ENCODE measurements around the gene PRIM2. TPM values are rescaled to one million over a fixed set of nuclear protein-coding genes. Genes with fewer than 3 reads are reported as not detected.
"Not testable (repeated sequence)": the region's sequence is repeated elsewhere in the genome, so short reads cannot be mapped to it uniquely, and the experiment has no call there.

PRIM2 gene
- total RNA-seq, 4 donors from 2014 or later = 11.0 to 16.2 (median 13.3) TPM

DNA sequence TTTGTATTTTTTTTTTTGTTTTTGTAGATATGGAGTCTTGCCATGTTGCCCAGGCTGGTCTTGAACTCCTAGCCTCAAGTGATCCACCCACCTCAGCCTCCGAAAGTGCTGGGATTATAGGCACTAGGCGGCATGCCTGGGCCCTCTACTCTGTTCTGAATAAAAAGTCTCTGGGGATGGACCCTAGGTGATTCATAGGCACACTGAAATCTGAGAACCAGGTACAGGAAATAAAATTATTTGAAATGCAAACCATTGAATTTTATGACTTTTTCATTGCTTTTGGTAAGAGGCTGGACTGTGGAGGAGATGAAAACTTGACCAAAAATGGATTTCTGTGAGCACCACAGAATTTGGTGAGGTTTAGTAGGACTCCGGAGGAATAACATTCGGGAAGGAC lies 117.5 kb downstream of the PRIM2 start:
- Histone ChIP-seq H3K9me3 (no peaks in the 10 kb centered on the region), H3K27ac (no peak overlapping the region), H3K36me3 (no peaks in the 10 kb centered on the region), H3K27me3 (no peaks in the 10 kb centered on the region), H3K4me1 (no peaks in the 10 kb centered on the region), H3K4me3 (replicated peaks in 1 of 3) (no peak overlapping the region)
- DNase-seq = no peak
- 95% methylated on average over 4 of the region's 4 CpGs for WGBS, 2 donors
- TF ChIP-seq, protein P1, sequence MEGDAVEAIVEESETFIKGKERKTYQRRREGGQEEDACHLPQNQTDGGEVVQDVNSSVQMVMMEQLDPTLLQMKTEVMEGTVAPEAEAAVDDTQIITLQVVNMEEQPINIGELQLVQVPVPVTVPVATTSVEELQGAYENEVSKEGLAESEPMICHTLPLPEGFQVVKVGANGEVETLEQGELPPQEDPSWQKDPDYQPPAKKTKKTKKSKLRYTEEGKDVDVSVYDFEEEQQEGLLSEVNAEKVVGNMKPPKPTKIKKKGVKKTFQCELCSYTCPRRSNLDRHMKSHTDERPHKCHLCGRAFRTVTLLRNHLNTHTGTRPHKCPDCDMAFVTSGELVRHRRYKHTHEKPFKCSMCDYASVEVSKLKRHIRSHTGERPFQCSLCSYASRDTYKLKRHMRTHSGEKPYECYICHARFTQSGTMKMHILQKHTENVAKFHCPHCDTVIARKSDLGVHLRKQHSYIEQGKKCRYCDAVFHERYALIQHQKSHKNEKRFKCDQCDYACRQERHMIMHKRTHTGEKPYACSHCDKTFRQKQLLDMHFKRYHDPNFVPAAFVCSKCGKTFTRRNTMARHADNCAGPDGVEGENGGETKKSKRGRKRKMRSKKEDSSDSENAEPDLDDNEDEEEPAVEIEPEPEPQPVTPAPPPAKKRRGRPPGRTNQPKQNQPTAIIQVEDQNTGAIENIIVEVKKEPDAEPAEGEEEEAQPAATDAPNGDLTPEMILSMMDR (IDR thresholded peaks at IDR 0.05) = no peak
- TF ChIP-seq POLR2A (IDR thresholded peaks at IDR 0.05) = no peak
- intact Hi-C loops (cut with DNase I) = no loop called here

DNA sequence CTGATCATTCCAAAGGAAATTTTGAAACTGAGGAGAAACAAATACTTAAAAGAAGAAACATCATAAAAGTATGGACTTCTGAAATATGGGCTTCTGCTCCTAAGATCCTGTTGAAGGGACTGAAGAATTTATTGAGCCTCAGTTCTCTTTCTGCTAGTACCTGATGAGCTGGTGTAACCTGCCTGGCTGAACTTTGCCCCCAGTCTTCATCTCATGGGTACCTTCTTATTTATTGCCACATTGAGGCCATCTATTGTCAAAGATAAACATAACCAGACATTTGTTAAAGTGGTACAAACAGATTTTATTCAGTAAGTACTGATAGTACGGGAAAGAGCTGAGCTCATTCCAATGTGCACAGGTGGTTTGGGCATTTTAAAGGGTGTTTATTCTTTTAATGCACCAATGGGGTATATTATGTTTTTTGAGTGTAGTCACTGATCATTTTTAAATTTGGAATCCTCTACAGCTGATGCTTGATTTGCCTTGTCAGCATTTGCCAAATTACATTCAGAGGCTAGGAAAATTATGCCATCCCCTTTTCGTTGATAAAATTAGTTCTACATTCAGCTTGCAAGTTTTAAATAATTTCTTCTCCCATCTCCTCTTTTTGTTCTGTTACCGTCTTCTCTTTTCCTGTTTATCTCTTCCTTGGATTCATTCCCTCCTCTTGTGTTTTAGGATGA lies 118.2 kb downstream of the PRIM2 start:
- DNase-seq = no peak

DNA sequence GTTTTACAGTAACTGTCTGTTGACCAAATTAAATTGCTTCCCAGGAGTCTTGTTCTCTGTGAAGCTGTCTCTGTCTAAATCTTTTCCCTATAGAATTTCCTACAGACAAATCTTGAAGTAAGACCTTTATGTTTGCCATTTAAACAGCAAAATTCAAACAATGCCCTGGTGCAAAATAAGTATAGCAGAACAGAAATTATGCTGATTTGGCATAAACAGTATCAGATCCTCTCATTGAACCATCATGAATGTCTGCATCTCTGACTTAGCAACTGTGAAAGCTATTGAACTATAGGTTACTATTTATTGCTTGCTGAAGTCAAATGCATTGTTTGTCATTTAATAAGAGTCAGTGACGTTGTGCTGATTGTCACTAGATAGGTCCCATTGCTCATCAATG lies 123.3 kb downstream of the PRIM2 start:
- H3K4me1 ChIP-seq; H3K9me3 ChIP-seq; DNase-seq; H3K27ac ChIP-seq; H3K27me3 ChIP-seq; H3K36me3 ChIP-seq; intact Hi-C loops (cut with DNase I); H3K4me3 ChIP-seq (replicated peaks in 1 of 3): not testable (repeated sequence)
- 92 to 94% methylated on average over 1 of the region's 1 CpG for WGBS, 2 donors

More for the DNA sequence above, 118.2 kb downstream of the PRIM2 start:
- Histone ChIP-seq H3K4me3 (replicated peaks in 1 of 3) (no peak overlapping the region), H3K9me3 (no peaks in the 10 kb centered on the region), H3K27ac (no peak overlapping the region), H3K36me3 (no peaks in the 10 kb centered on the region), H3K4me1 (no peaks in the 10 kb centered on the region), H3K27me3 (no peaks in the 10 kb centered on the region)
- TF ChIP-seq, protein P1 (IDR thresholded peaks at IDR 0.05) = no peak
- no peak for TF ChIP-seq POLR2A (IDR thresholded peaks at IDR 0.05)
- whole genome bisulfite sequencing, 2 donors = 82 to 90% methylated on average over 3 of the region's 3 CpGs
- intact Hi-C loops (cut with DNase I) = no loop called here

DNA sequence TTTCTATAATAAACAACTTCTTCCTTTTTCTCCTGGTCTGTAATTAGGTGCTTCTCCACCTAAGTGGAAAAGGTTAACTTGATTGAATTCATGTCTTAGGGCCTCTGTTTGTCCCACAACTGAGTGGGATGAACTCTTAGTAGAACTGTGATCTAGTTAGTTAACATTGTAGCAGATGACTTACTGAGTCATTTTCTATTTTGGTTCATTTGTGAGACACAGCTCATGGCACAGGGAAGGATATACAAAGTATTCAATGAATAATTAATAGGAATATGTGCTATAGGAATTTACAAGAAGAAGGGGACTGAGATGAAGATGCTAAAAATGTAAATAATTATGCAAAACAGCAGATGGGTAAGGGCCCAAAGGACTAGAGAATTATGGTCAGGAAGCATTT lies 124.7 kb downstream of the PRIM2 start:
- H3K36me3 ChIP-seq; H3K27me3 ChIP-seq; DNase-seq; H3K4me3 ChIP-seq (replicated peaks in 1 of 3); intact Hi-C loops (cut with DNase I); H3K4me1 ChIP-seq; H3K9me3 ChIP-seq; H3K27ac ChIP-seq: not testable (repeated sequence)

DNA sequence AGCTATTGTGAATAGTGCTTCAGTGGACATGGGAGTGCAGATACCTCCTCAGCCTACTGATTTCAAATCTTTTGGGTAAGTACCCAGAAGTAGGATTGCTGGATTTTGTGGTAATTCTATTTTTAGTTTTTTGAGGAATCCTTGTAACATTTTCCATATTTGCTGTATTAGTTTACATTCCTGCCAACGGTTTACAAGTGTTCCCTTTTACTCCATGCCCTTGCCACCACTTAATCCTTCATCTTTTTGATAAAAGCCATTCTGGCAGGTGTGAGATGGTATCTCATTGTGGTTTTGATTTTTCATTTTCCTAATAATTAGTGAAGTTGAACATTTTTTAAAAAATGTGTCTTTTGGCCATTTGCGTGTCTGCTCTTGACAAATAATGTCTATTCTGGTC lies 125.8 kb downstream of the PRIM2 start:
- intact Hi-C loops (cut with DNase I); H3K27ac ChIP-seq; H3K36me3 ChIP-seq; H3K9me3 ChIP-seq; H3K4me3 ChIP-seq (replicated peaks in 1 of 3); H3K27me3 ChIP-seq; H3K4me1 ChIP-seq; DNase-seq: not testable (repeated sequence)
- WGBS, 2 donors = 94 to 95% methylated on average over 2 of the region's 2 CpGs

DNA sequence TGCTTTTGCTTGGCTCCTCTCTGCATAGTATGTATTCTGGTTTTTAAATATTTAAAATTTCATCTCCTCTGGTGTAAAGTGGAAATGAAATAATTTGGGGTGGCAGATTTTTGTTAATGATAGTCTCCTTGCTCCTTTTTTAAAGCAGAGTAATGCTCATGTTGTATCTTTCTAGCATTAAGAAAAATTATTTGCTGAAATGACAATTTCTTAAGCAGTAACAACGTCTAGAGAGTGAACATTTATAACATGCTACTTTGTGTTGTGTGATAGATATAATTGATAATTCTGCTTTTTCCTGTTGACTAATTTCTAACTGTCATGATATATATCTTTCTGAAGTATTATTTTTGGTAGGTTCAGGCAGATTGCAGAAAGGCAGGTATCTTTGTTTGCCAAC lies 127.4 kb downstream of the PRIM2 start:
- H3K4me3 ChIP-seq (replicated peaks in 1 of 3); H3K27ac ChIP-seq; H3K27me3 ChIP-seq; H3K4me1 ChIP-seq; H3K36me3 ChIP-seq; H3K9me3 ChIP-seq; intact Hi-C loops (cut with DNase I); DNase-seq: not testable (repeated sequence)
- WGBS, 2 donors = 88 to 89% methylated on average over 1 of the region's 1 CpG

DNA sequence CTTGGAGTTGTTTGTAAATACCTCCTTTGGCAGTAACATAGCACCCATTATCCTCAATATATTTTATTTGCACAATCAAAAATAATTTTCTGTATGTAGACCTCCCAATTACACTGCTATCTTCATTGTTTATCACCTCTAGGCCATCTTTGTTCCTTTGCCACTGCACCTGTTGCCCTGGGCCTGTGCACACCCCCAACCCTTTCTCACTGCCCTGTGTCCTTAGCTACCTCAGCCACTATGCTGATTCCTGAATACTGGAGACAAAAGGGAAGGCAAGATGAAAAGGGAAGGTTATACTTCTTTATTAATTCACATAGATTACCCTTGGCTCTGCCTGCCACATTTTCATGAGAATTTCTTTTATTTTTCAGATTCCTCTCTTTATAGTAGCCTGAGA lies 127.9 kb downstream of the PRIM2 start:
- DNase-seq; H3K4me1 ChIP-seq; H3K27me3 ChIP-seq; H3K9me3 ChIP-seq; H3K36me3 ChIP-seq; intact Hi-C loops (cut with DNase I); H3K27ac ChIP-seq; H3K4me3 ChIP-seq (replicated peaks in 1 of 3): not testable (repeated sequence)

DNA sequence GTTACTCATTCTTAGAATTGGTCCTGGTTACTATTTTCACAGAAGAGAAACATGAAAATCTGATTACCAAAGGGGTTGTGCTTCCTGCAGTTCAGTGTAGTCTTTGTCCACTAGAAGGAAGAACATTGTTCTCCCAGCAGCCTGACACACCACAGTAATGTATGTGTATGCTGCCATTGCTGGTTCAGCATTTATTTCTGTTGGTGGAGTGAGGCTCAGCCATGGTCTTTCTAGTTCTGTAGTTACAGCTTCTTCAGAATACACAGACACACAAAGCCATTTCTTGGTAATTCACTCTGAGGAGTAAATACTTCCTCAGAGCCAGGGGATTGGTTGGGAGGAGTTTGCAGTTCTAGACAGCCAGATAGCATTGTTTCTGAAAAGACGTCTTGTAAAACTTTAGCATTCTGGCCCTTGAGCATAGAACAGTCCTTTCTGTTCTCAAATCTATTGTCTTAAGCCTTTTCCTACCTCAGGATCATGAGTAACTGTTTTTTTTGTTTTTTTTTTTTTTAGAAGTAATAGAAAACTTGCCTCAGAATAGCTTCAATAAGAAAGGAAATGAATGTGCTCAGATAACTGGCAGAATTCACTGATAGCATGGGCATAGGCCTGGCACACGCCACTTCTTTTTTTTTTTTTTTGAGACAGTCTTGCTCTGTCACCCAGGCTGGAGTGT lies 128.5 kb downstream of the PRIM2 start:
- DNase-seq; H3K27me3 ChIP-seq; H3K27ac ChIP-seq; intact Hi-C loops (cut with DNase I); H3K4me3 ChIP-seq (replicated peaks in 1 of 3); H3K9me3 ChIP-seq; H3K36me3 ChIP-seq; H3K4me1 ChIP-seq: not testable (repeated sequence)
- WGBS, 2 donors = 65 to 77% methylated on average over 2 of the region's 2 CpGs

DNA sequence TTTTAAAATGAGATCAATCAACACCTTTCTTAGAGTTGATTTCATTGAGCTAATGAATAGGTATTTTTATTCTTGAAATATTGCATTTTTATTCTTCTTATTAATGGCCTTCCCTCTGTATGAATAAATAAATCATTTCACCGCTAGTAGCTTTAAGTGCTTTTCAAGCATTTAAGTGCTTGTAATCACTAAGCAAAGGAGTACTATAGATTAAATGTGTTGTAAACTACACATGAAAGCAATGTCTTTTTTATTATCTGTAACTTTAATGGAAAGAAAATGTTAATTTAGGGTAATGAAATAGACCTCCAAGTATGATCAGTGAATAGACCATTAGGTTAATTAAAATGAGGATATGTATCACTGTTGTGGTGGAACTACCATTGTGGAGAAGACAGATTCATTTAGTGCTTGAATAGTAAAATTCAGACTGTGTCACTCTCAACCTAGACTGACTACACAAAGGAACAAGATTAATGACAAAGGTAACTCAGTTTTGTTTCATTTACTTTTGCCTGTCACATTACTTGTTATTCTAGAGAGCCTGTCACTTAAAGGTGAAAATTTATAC lies 132.2 kb downstream of the PRIM2 start:
- DNase-seq; H3K4me3 ChIP-seq (replicated peaks in 1 of 3); H3K36me3 ChIP-seq; intact Hi-C loops (cut with DNase I); H3K4me1 ChIP-seq; H3K27me3 ChIP-seq; H3K27ac ChIP-seq; H3K9me3 ChIP-seq: not testable (repeated sequence)
- WGBS, 2 donors = 95% methylated on average over 1 of the region's 1 CpG

DNA sequence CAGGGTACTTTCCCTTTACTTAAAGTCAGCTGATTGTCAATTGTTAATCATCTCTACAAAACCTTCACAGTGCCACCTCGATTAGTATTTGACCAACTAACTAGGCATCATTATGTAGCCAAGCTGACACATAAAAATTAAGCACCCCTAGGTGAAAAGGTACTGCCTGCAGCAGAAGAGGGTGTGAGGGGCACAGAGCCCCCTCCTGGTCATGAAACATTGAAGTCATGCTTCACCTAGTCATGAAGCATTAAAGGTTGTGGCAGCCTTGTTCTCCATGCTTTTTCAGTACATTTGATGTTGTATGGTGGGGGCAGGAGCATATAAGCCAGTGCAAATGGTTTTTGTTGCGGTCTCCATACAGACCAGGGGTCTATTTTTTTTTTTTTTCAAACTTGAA lies 142.4 kb downstream of the PRIM2 start:
- H3K27me3 ChIP-seq; intact Hi-C loops (cut with DNase I); H3K27ac ChIP-seq; H3K9me3 ChIP-seq; H3K36me3 ChIP-seq; DNase-seq; H3K4me1 ChIP-seq; H3K4me3 ChIP-seq (replicated peaks in 1 of 3): not testable (repeated sequence)
- WGBS, 2 donors = 88 to 96% methylated on average over 2 of the region's 2 CpGs

DNA sequence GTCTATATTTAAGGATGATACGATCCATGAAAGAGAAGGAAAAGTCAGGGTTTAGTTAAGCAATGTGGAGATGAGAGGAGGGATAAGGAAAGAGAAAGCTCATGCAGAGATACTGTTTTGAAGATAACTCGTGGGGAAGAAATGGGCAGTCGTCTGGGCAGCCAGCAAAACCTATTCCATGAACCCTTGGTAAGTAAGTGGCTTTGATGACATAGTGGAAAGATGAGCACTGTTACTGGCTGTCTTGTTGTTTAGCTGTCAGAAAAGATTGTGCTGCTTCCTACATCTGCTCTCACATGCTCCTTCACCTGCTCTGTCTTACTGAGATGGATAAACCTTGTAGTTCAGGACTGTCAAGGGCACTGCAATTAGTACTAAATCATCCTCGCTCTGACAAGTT lies 143.6 kb downstream of the PRIM2 start:
- WGBS, 2 donors = 76 to 81% methylated on average over 4 of the region's 4 CpGs
- H3K27ac ChIP-seq; H3K4me3 ChIP-seq (replicated peaks in 1 of 3); H3K27me3 ChIP-seq; DNase-seq; H3K4me1 ChIP-seq; H3K36me3 ChIP-seq; intact Hi-C loops (cut with DNase I); H3K9me3 ChIP-seq: not testable (repeated sequence)

All from thyroid gland (tissue), 4 donors.